HG02623 (cell line): ENCODE data around the gene ALCAM.

Experiments used
- ATAC-seq: cut with Tn5 transposase; IDR thresholded peaks from one replicate; pipeline ENCODE4 v1.9.1; 2021; ENCODE audit warnings: moderate library complexity; ENCODE audit not compliant: unreplicated experiment

Gene ALCAM

GRCh38 chr3:105616374-105617121, 249.8 kb downstream of the ALCAM start:
- no peak for ATAC-seq

- no peak for ATAC-seq
Observed at GRCh38 chr3:105618556-105618955, 251.8 kb downstream of the ALCAM start.

- ATAC-seq: no peak
Observed at GRCh38 chr3:105619651-105620050, 252.9 kb downstream of the ALCAM start.

GRCh38 chr3:105620236-105620635, 253.5 kb downstream of the ALCAM start:
- no peak for ATAC-seq

- ATAC-seq: no peak
Observed at GRCh38 chr3:105622169-105622568, 255.5 kb downstream of the ALCAM start.
